ENCODE data around the gene PKNOX2.

GRCh38 chr11:125281831-125282595 lies 117.5 kb downstream of the PKNOX2 start:
- TF ChIP-seq CTCF (IDR thresholded peaks at IDR 0.05) (no peak), POLR2A (IDR thresholded peaks at IDR 0.05) (no peak)

All from lower leg skin (tissue), 3 donors.